ENCODE results near the gene TBP.
"Not testable (repeated sequence)": the region's sequence is repeated elsewhere in the genome, so short reads cannot be mapped to it uniquely, and the experiment has no call there.

TBP gene

GRCh38 chr6:170554013-170554795, at the start of gene TBP:
Gene TBP (plus strand): TSS chr6:170554369. CDS start chr6:170557030, 2,661 bp downstream.
- DNase-seq, result peak; percentile 97

DNA sequence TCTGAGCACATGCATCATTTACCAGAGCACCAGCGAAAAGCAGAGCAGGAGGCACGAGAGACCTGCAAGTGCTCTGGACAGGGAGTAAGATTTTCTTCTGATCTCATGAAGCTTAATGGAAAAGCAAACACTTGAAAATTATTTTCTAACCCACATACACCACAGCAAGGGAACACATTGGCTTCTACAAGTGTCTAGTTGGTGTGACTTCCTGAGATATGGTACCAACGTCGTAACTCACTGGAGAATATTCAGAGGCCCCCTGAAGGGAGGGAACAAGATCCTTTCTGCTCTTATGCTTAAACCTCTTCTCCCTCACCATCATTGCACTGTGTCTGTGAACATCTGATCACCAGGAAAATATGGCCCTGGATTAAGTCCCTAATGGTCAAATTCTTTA, 49.7 kb upstream of the TBP start:
- no peak for DNase-seq

DNA sequence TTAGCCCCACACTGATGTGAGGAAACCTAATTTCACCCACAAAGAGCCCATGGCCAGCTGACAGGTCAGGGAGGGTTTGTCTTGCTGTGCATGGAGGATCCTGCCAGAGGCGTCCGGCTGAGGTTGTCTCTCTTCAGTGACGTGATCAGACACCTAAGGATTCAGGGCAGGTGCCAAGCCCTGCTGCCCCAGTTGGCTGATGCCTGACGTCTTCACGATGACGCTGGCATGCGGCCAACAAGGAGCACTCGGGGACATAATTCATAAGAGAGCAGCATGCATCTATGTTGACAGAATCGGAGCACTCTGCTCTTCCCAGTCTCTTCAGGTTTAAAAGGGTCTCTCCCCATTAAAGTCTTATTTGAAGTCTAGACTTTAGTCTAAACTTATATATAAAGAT, 48.9 kb upstream of the TBP start:
- DNase-seq, result no peak

DNA sequence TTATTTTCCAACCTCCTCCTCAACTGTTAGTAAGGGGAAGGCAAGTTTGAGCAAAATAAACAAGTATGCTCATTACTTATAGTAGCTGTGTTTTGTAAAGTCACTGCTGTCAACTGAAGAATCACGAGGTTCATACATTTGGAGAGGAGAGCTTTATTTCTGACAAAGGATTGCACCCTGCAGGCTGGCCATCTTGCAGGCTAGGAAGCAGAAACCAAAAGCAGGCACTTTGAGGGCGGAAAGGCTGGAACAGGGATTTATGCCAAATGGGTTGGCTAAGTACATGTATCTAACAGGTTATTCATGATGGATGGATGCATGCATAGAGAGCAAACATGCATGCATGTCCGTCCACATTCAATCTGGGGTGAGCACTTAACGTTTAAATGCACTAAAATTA, 47.7 kb upstream of the TBP start:
- no peak for DNase-seq

DNA sequence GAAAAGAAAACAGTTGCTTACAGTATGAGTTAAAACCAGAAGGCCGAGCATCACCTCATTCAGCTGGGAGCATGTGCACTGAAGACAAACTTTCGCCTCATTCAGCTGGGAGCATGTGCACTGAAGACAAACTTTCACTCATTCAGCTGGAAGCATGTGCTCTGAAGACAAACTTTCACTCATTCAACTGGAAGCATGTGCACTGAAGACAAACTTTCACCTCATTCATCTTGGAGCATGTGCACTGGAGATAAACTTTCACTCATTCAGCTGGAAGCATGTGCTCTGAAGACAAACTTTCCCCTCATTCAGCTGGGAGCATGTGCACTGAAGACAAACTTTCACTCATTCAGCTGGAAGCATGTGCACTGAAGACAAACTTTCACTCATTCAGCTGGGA, 46.4 kb upstream of the TBP start:
- DNase-seq, result not testable (repeated sequence)

DNA sequence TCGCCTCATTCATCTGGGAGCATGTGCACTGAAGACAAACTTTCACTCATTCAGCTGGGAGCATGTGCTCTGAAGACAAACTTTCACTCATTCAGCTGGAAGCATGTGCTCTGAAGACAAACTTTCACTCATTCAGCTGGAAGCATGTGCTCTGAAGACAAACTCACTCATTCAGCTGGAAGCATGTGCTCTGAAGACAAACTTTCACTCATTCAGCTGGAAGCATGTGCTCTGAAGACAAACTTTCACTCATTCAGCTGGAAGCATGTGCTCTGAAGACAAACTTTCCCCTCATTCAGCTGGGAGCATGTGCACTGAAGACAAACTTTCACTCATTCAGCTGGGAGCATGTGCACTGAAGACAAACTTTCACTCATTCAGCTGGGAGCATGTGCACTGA, 45.9 kb upstream of the TBP start:
- not testable (repeated sequence) for DNase-seq

DNA sequence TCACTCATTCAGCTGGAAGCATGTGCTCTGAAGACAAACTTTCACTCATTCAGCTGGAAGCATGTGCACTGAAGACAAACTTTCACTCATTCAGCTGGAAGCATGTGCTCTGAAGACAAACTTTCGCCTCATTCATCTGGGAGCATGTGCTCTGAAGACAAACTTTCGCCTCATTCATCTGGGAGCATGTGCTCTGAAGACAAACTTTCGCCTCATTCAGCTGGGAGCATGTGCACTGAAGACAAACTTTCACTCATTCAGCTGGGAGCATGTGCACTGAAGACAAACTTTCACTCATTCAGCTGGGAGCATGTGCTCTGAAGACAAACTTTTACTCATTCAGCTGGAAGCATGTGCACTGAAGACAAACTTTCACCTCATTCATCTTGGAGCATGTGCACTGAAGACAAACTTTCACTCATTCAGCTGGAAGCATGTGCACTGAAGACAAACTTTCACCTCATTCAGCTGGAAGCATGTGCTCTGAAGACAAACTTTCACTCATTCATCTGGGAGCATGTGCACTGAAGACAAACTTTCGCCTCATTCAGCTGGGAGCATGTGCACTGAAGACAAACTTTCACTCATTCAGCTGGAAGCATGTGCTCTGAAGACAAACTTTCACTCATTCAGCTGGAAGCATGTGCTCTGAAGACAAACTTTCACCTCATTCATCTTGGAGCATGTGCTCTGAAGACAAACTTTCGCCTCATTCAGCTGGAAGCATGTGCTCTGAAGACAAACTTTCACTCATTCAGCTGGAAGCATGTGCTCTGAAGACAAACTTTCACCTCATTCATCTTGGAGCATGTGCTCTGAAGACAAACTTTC, 45.1 kb upstream of the TBP start:
- DNase-seq, result not testable (repeated sequence)

DNA sequence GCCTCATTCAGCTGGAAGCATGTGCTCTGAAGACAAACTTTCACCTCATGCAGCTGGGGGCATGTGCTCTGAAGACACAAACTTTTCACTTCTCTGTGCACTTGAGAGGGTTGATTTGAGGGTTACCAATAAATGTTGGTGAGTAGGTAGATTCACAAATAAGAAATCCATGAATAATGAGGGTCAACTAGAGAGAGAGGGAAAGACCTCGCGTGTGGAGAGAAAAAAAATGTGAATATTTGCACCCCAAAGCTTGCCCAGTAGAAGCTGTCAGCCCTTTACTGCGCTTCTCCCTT, 44.5 kb upstream of the TBP start:
- DNase-seq, result no peak

DNA sequence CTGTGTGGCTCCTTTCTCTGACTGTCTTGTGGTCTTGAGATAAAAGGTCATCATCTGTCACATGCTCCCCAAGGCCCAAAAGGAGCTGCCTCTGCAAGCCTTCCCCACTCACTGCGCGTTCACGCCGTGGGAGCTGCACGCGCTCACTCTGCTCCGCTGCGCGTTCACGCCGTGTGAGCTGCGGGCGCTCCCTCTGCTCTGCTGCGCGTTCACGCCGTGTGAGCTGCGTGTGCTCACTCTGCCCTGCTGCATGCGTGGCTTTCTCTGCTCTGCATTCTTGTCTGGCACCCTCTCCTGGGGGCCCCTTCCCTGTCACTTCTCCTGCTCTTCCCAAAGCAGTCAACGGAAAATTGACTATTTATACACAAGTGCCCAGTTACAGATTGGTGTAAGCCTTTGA, 43.5 kb upstream of the TBP start:
- DNase-seq, result no peak

DNA sequence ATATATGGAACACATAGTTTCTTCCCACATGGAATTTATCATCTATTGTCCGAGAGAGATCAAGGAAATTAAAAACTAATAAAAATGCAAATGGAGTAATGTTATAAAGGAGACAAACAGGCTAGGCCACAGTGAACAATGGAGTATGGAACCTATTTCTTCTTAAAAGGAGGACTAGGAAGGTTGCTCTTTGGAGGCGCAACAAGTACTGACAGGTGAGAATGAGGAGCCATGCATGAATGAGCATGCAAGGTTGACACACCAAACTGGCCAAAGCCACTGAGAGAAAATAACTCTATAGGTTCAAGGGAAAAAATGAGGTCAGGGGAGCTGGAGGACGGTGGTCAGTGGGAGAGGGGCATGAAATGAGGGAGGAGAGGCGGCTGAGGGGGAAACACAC, 41.9 kb upstream of the TBP start:
- DNase-seq, result no peak

DNA sequence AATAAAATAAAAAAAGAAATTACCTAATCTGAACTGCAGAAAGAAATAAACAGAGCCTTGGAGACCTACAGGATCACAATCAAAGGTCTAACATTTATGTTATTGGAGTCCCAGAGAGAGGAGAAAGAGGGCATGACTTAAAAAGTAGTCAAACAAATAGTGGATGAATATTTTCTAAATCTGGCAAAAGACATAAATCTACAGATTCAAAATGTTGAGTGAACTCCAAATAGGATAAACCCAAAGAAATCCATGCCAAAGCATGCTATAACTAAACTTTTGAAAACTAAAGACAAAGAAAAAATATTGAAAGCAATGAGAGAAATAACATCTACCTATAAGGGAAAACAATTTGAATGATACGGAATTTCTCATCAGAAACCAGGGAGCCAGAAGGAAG, 39.3 kb upstream of the TBP start:
- no peak for DNase-seq

- DNase-seq, result peak; percentile 36
These were observed 37.2 kb upstream of the TBP start for GRCh38 chr6:170516783-170517616.

- DNase-seq, result no peak
These were observed 31.5 kb upstream of the TBP start for GRCh38 chr6:170522565-170523183.

DNA sequence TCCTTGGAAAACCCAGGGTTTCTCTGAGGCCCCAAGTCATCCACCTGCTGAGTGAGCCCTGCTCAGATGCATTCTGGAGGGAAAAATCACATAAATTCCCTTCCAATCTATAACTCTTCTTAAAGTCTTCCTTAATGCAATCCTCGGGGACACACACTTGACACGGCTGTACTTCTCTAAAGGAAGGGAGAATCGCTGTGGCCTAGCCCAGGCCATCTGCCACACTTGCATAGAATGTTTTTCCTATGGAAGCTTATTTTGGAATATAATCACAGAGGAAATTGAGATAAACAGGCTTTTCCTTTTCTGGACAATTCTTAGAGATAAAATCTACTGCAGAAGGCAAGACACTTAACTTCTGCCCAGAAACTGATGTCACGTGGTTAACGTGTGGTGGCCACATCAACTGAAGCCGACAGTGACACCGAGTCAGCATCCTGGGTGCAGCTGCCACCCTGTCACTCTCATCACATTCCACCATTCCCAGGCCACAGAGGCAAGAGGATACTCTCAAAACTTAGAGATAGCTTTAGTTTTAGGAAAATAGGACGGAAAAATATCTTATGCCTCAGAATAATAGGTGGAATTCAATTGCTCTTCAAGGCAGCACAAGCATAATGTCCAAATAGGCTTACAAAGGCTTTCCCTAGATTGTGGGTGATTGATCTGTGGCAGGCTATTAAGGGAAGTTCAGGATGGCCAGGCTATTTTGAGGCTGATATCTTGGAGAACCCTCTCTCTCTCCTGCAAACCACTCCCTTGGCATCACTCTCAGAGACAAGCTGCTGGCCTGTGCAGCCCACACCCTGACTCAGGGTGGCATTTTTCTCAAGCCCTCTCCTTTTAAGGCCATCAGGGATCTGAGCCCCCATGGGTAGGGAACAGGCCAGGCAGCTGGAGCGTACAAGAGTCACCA, 30.7 kb upstream of the TBP start:
- DNase-seq, result no peak

- DNase-seq, result no peak
These were observed 30.0 kb upstream of the TBP start for GRCh38 chr6:170524172-170524502.

- DNase-seq, result no peak
These were observed 28.4 kb upstream of the TBP start for GRCh38 chr6:170525795-170526194.

- DNase-seq, result not testable (repeated sequence)
These were observed 26.2 kb upstream of the TBP start for GRCh38 chr6:170527995-170528394.

- DNase-seq, result peak; percentile 70
These were observed 24.2 kb upstream of the TBP start for GRCh38 chr6:170529839-170530469.

- DNase-seq, result no peak
These were observed 21.2 kb upstream of the TBP start for GRCh38 chr6:170532867-170533488.

GRCh38 chr6:170533792-170534191, 20.4 kb upstream of the TBP start:
- no peak for DNase-seq

DNA sequence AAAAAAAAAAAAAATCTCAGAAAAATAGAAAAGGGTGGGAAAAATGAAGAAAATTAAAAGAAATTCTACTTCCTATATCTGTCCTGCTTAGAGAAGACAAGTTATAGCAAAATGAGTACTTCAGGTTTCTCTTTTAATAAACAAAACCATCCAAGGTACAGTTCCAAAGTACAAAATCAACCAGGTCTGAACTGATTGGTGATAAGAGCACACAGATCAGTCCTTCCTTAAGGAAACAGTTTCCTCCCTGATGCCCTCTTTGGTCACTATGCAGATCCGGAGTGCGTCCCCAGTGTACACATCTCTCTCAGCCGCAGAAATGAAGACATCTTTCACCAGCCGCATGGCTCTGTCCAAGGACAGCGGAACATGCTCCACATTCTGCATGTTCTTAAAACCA, 19.2 kb upstream of the TBP start:
- DNase-seq, result no peak

All from activated T-cell treated with anti-CD3 and anti-CD28 coated beads, Interleukin-2, amount 50 U/mL, for 1 hour (primary cell).